ENCODE data around the gene MYLK4.
A peak's percentile ranks its signal among the peaks of the same experiment; 100 is the strongest.

The MYLK4 gene

DNA sequence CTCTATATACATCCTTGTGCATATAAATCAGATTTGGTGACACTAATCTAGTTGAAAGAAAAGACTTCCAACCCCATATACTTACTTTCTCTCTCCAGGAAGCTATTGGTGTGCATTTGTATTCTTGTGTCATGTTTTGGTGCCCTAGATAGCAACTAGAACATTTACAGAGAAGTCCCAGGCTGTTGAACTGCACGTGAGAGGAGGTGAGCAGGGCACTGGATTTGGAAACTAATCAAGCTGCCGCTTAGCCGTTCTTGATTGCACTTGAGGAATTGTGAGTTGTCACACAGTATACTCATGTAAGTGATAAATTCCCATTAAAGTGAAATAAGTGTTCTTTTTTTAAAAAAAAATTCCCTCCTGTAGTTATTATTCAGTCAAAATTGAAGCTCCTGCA, 22.1 kb upstream of the MYLK4 start:
- Histone ChIP-seq H3K9ac (ENCODE audit: insufficient read length) (no peak overlapping the region), H3K36me3 (ENCODE audit: insufficient read depth, low read length) (peaks cover 70% of the 10 kb centered on the region), H3K9me3 (ENCODE audit: low read depth, low read length) (no peaks in the 10 kb centered on the region), H3K27ac (no peak overlapping the region), H3K4me3 (no peak overlapping the region)
- DNase-seq (ENCODE audit: low read depth, low spot score), result no peak
- TF ChIP-seq EZH2 (IDR thresholded peaks at IDR 0.05) (no peak), POLR2AphosphoS5 (IDR thresholded peaks at IDR 0.05; ENCODE audit: borderline replicate concordance, low read depth, low read length) (no peak), FOXP2 (optimal IDR thresholded peaks at IDR 0.05; ENCODE audit: control extremely low read depth, extremely low read length, insufficient read depth) (no peak)

DNA sequence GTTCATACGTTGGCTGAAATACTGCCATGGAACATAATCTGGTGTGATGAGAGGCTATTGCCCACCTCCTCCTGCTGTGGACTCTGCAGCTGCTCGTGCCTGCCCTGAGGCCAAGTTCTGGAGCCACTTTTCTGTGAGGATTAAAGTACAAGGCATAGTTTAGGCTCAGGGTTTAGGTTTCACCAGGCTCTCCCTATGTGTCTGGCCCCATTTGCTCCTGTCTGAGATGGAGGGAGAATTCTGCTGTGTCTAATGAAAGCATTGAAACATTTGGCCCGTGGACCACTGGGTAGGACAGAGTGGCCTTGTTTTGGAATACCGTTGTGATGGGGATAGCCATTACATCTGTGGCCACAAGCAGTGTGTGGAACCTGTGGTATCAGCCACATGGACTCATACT, 20.4 kb upstream of the MYLK4 start:
- no peak overlapping the region for H3K9ac ChIP-seq (ENCODE audit: insufficient read length)
- TF ChIP-seq EZH2 (IDR thresholded peaks at IDR 0.05) (no peak), POLR2AphosphoS5 (IDR thresholded peaks at IDR 0.05; ENCODE audit: borderline replicate concordance, low read depth, low read length) (no peak), FOXP2 (optimal IDR thresholded peaks at IDR 0.05; ENCODE audit: control extremely low read depth, extremely low read length, insufficient read depth) (no peak)
- H3K9me3 ChIP-seq (ENCODE audit: low read depth, low read length), result no peaks in the 10 kb centered on the region
- H3K4me3 ChIP-seq, result no peak overlapping the region
- no peak overlapping the region for H3K27ac ChIP-seq
- H3K36me3 ChIP-seq (ENCODE audit: insufficient read depth, low read length), result peaks cover 67% of the 10 kb centered on the region
- DNase-seq (ENCODE audit: low read depth, low spot score), result no peak

DNA sequence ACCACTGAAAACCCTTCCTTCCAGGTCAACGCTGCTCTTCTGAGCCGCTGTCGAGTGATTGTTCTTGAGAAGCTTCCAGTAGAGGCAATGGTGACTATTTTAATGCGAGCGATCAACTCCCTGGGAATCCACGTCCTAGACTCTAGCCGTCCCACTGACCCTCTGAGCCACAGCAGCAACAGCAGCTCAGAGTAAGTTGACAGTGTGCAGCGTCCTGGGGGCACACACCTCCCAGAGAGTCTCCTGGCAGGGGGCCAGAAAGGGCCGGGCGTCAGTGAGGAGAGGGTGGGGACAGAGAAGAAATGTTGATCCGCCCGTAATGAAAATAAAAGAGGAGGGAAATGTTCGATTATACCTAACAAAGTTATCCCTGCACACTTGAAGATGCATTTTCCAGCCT, 19.4 kb upstream of the MYLK4 start:
- no peak overlapping the region for H3K27ac ChIP-seq
- no peak overlapping the region for H3K9ac ChIP-seq (ENCODE audit: insufficient read length)
- peak overlapping the region; percentile 8; the same call in 1 of the 2 replicates for H3K4me3 ChIP-seq
- DNase-seq (ENCODE audit: low read depth, low spot score), result no peak
- peaks cover 61% of the 10 kb centered on the region for H3K36me3 ChIP-seq (ENCODE audit: insufficient read depth, low read length)
- no peaks in the 10 kb centered on the region for H3K9me3 ChIP-seq (ENCODE audit: low read depth, low read length)
- TF ChIP-seq EZH2 (IDR thresholded peaks at IDR 0.05), result no peak
- no peak for TF ChIP-seq FOXP2 (optimal IDR thresholded peaks at IDR 0.05; ENCODE audit: control extremely low read depth, extremely low read length, insufficient read depth)
- TF ChIP-seq POLR2AphosphoS5 (IDR thresholded peaks at IDR 0.05; ENCODE audit: borderline replicate concordance, low read depth, low read length), result no peak

DNA sequence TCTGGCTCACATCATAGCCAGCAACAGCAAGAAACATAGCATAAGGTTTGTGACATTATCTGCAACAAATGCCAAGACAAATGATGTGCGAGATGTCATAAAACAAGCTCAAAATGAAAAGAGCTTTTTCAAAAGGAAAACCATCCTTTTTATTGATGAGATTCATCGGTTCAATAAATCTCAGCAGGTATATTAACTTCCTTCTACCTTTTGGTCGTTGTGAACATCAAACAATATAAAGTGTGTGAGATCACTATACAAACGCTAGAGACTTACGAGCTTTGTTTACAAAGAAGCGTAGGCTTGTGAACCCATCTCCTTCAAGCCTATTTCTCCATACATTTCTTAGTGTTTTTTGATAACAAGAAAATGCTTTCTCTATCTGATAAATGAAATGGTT, 18.0 kb upstream of the MYLK4 start:
- H3K27ac ChIP-seq, result no peak overlapping the region
- H3K4me3 ChIP-seq, result peak overlapping the region; percentile 25; the same call in 1 of the 2 replicates
- H3K9me3 ChIP-seq (ENCODE audit: low read depth, low read length), result no peaks in the 10 kb centered on the region
- H3K36me3 ChIP-seq (ENCODE audit: insufficient read depth, low read length), result peaks cover 46% of the 10 kb centered on the region
- H3K9ac ChIP-seq (ENCODE audit: insufficient read length), result peak overlapping the region; percentile 1
- TF ChIP-seq FOXP2 (optimal IDR thresholded peaks at IDR 0.05; ENCODE audit: control extremely low read depth, extremely low read length, insufficient read depth) (no peak), POLR2AphosphoS5 (IDR thresholded peaks at IDR 0.05; ENCODE audit: borderline replicate concordance, low read depth, low read length) (no peak), EZH2 (IDR thresholded peaks at IDR 0.05) (no peak)
- no peak for DNase-seq (ENCODE audit: low read depth, low spot score)

DNA sequence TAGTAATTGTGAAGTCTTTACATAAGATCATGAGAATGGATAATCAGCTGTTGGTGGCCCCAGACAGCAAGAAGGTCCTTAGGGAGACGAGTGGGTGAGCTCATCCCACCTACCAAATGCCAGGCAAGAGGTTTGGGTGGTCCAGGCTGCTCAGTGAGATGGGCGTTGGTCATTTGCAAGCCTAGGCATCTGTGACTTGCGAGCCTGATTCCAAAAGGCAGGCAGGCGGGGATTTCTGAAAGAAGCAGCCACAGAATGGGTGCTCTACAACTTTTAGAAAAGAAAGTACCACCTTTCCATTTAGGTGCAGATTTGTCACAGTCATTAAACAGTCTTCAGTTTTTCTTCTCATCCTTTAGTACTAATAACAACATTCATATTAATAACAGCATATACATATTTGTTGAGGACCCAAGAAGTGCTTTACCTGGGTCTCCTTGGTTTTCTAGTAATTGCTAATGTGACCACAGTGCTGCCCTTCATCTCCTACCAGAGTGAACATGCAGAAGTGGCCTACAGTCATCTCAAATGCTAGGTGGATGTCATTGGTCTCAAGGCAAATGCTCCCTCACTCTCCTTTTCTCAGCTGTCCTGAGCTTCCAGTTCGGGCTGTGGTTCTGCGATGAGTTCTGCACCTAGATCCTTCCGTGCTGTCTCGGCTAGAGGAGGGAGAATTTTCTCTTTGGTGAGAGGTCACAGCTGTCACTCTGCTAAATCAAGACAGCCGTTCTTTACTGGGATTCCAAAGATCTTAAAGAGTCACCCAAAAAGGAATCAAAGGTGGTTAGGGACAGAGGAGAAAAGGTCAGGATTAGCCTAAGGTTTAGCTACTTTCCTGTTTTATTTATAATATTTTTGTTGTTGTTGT, 17.2 kb upstream of the MYLK4 start:
- Histone ChIP-seq H3K9ac (ENCODE audit: insufficient read length) (peak overlapping the region; percentile 11), H3K9me3 (ENCODE audit: low read depth, low read length) (no peaks in the 10 kb centered on the region), H3K36me3 (ENCODE audit: insufficient read depth, low read length) (peaks cover 38% of the 10 kb centered on the region), H3K4me3 (peak overlapping the region; percentile 94), H3K27ac (no peak overlapping the region)
- TF ChIP-seq POLR2AphosphoS5 (IDR thresholded peaks at IDR 0.05; ENCODE audit: borderline replicate concordance, low read depth, low read length), result no peak
- no peak for TF ChIP-seq FOXP2 (optimal IDR thresholded peaks at IDR 0.05; ENCODE audit: control extremely low read depth, extremely low read length, insufficient read depth)
- no peak for TF ChIP-seq EZH2 (IDR thresholded peaks at IDR 0.05)
- DNase-seq (ENCODE audit: low read depth, low spot score), result no peak

DNA sequence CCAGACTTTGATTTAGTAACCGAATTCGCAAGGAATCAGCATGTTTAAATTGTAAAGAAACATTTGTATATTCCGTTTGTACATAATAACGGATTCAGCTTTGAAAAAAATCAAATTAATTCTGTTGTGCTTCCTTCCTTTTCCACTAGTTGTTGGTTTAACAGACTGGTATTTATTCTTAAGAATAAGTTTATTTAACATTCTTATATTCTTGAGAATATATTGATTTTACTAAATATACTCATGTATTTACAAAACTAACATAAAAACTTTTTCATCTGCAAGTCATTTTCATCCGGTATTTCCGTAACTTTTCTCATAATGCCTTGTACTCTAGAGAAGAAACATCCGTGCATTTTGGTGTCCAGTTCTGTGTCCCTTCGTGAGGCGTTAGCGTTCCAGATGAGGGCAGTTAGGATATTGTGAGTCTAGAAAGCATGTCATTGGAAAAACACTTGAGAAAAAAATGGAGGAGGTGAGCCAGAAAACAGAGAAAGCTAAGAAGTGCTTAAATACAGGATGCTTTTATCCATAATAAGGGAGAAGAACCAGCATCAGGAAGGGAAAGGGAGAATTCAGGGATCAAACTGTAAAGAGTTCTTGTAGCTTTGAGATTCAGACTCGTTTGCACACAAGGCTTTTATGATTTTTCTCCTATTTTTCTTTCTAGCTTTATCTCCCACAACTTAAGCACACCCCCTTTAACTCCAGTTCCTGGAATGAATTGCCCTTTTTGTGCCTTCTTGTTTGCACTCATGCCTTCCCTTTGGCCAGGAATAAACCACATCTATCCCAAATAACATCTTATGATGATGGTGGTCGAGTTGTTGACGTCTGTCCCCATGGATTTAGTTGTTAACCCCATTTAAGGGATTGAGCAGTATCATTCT, 16.3 kb upstream of the MYLK4 start:
- Histone ChIP-seq H3K9me3 (ENCODE audit: low read depth, low read length) (no peaks in the 10 kb centered on the region), H3K27ac (no peak overlapping the region), H3K36me3 (ENCODE audit: insufficient read depth, low read length) (peaks cover 31% of the 10 kb centered on the region), H3K9ac (ENCODE audit: insufficient read length) (peak overlapping the region; percentile 87), H3K4me3 (peak overlapping the region; percentile 94)
- TF ChIP-seq FOXP2 (optimal IDR thresholded peaks at IDR 0.05; ENCODE audit: control extremely low read depth, extremely low read length, insufficient read depth) (no peak), POLR2AphosphoS5 (IDR thresholded peaks at IDR 0.05; ENCODE audit: borderline replicate concordance, low read depth, low read length) (no peak), EZH2 (IDR thresholded peaks at IDR 0.05) (no peak)
- no peak for DNase-seq (ENCODE audit: low read depth, low spot score)

DNA sequence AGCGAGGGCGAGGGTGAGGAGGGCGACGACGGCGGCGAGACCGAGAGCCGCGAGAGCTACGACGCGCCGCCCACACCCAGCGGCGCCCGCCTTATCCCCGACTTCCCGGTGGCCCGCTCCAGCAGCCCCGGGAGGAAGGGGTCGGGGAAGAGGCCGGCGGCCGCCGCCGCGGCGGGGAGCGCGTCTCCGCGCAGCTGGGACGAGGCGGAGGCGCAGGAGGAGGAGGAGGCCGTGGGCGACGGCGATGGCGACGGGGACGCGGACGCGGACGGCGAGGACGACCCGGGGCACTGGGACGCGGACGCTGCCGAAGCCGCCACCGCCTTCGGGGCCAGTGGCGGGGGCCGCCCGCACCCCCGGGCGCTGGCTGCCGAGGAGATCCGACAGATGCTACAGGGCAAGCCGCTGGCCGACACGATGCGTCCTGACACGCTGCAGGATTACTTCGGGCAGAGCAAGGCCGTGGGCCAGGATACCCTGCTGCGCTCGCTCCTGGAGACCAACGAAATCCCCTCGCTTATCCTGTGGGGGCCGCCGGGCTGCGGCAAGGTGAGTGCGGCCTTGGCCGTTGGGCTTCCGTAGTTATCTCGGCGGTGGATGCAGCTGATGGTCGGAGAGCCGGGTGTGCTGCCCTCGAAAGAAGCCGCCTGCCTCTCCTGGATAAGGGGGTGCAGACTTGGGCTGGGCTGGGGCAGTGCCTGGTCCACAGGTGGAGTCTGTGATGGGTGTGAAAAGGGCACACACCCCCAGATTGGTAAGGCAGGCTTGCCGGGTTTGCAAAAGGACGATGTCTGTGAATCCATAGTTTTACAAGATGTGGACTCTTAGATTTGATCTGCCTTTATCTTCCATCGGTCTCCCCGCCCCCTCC, 15.4 kb upstream of the MYLK4 start:
- H3K9me3 ChIP-seq (ENCODE audit: low read depth, low read length), result no peaks in the 10 kb centered on the region
- peak overlapping the region; percentile 87 for H3K9ac ChIP-seq (ENCODE audit: insufficient read length)
- peaks cover 23% of the 10 kb centered on the region for H3K36me3 ChIP-seq (ENCODE audit: insufficient read depth, low read length)
- peak overlapping the region; percentile 59; the same call in 1 of the 2 replicates for H3K27ac ChIP-seq
- peak overlapping the region; percentile 94 for H3K4me3 ChIP-seq
- DNase-seq (ENCODE audit: low read depth, low spot score), result no peak
- no peak for TF ChIP-seq FOXP2 (optimal IDR thresholded peaks at IDR 0.05; ENCODE audit: control extremely low read depth, extremely low read length, insufficient read depth)
- TF ChIP-seq EZH2 (IDR thresholded peaks at IDR 0.05), result no peak
- no peak; the same call in 1 of the 2 replicates for TF ChIP-seq POLR2AphosphoS5 (IDR thresholded peaks at IDR 0.05; ENCODE audit: borderline replicate concordance, low read depth, low read length)

Data from SK-N-MC (cell line).